ACHN (cell line): ENCODE results near the gene NCAPG2.
"Not testable (repeated sequence)": the region's sequence is repeated elsewhere in the genome, so short reads cannot be mapped to it uniquely, and the experiment has no call there.

Experiments used
- DNase-seq: peaks from one replicate; pipeline ENCODE4 v3.0.0-alpha.2; 2015
- in situ Hi-C: cut with HindIII; loops from 2 replicates; pipeline ENCODE4 v1.10.0; 2017; ENCODE audit warnings: low sequenced_read_pairs, low pct_ligation_motif_present, low pct_unique_long_range_greater_than_20kb

Gene NCAPG2

DNA sequence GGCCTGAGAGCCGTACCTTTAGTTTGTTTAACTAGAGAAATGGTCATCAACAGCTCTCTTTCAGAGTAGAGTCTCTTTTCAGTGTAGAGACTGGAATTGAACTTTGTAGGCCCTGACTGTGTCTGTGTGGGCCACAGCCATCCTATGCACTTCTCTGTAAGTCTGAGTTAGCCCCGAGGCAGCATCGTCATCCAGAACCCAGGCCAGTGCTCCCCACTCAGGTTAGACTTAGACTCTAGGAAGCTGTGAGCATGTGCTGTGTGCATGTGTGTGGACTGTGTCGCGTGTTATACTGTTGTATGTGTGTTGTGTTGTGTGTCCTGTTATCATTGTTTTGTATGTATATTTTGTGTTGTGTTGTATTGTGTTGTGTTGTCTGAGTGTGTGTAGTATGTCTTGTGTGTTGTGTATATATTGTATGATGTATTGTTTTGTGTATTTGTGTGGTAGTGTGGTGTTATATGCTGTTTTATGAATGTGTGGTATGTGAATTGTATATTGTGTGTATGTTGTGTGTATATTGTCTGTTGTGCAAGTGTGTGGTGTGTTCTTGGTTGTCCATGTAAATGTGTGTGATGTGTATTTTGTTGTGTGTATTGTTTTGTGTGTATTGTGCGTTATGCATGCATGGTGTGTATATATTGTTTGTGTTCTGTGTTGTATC, 18.1 kb upstream of the NCAPG2 start:
- no peak for DNase-seq
- in situ Hi-C loops, result no loop called here

DNA sequence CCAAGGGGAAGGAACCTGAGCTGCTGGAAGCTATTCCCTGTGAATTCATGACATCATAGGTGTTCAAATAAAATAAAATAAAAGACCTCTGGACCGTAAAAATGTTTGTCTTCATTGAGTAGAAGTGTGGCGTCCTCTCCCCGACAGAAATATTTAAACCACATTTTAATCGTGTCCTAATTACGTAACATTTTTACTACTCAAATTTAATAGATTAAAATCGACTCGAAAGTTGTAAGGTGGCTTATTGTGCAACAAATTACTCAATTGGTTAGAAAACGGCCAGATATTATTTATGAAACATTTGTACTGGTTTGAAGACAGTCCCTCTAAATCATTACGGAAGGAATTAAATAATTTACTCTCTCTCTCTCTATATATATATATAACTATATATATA, 15.5 kb upstream of the NCAPG2 start:
- in situ Hi-C loops, result no loop called here
- no peak for DNase-seq

DNA sequence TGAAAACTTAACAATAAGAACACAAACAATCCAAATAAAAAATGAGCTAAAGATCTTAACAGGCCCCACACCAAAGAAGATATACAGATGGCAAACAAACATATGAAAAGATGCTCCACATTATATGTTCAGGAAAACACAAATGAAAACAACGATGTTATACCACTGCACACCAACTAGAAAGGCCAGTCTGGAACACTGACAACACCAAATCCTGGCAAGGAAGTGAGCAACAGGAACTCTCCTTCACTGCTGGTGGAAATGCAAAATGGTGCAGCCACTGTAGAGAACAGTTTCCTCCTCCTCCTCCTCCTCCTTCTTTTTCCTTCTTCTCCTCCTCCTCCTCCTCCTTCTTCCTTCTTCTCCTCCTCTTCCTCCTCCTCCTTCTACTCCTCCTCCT, 12.2 kb upstream of the NCAPG2 start:
- no peak for DNase-seq
- in situ Hi-C loops, result no loop called here

DNA sequence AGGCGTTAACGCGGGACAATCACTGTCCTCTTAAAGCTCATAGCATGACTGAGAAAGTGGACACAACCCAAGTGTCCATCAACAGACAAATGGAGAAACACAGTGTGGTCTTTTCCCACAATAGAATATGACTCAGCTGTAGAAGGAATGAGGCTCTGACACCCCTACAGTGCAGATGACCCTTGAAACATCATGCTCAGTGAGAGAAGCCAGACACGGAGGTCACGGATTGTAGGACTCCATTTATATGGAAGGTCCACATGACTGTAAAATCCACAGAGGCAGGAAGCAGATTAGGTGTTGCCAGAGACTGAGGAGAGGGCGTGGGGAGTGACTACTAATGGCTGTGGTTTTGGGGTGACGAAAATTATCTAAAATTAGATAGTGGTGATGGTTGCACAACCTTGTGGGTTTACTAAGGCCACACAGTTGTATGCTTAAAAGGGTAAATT, 6.1 kb upstream of the NCAPG2 start:
- in situ Hi-C loops, result no loop called here
- DNase-seq, result no peak

DNA sequence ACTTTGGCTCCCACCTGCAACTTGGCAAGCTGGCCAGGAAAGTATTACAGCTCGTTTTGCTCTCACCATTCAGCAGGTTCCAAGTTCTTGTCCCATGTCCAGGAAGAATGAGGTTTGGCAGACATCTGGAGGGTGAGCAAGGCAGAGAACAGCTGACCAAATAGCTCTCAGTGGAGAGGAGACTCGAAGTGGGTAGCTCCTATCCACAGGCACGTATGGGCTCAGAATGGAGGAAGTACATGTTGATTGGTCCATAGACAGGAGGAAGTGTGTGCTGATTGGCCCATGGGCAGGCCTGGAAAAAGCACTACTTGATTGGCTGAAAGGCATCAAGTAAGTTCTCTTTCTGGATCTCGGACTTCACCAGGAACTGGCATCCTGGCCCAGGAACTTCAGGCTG, 3.0 kb upstream of the NCAPG2 start:
- DNase-seq, result no peak
- in situ Hi-C loops, result no loop called here

DNA sequence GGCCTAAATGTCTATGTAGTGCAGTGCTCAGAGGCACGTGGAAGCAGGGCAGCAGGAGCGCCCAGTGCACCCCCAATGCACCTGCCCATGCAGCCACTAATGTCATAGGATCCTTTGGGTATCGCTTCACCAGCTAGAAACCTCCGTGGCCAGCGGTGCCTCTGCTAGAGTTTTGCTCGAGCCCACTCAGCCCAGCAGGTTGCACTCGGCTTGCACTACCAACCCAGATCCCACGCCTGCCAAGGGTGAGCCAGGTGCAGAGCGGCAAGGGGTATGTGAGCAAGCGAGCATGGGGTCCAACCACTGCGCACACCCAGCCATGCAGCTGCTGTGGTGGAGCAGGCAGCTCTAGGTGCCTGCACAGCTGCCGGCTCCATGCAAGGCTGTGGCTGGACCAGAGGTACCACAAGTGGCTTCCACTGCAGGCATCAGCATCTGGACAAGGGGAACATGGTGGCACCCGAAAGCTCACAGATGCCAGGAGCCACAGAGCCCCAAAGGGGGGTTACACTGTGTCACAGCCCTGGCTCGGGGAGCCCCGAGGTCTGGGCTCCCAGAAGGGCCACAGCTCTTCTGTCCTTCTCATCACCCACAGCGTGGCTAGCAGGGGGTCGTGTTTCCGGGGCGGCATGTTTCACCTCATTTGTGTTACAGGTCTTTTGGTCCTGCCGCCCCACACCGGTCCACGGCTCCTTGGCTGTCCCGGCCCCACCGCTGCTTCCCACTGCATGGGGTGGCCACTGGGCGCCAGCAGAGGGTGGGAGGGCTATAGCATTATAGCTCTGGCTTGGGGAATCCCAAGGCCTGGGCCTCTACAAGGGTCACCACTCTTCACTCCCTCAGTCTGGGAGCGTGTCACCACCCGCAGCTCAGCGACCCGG, 2.3 kb upstream of the NCAPG2 start:
- in situ Hi-C loops, result no loop called here
- DNase-seq, result no peak

- in situ Hi-C loops, result no loop called here
- DNase-seq, result no peak
These were observed 1.7 kb upstream of the NCAPG2 start for GRCh38 chr7:158706273-158706704.

- DNase-seq, result peak; percentile 44
- in situ Hi-C loops, result no loop called here
These were observed 738 bp upstream of the NCAPG2 start for GRCh38 chr7:158705234-158705850.

DNA sequence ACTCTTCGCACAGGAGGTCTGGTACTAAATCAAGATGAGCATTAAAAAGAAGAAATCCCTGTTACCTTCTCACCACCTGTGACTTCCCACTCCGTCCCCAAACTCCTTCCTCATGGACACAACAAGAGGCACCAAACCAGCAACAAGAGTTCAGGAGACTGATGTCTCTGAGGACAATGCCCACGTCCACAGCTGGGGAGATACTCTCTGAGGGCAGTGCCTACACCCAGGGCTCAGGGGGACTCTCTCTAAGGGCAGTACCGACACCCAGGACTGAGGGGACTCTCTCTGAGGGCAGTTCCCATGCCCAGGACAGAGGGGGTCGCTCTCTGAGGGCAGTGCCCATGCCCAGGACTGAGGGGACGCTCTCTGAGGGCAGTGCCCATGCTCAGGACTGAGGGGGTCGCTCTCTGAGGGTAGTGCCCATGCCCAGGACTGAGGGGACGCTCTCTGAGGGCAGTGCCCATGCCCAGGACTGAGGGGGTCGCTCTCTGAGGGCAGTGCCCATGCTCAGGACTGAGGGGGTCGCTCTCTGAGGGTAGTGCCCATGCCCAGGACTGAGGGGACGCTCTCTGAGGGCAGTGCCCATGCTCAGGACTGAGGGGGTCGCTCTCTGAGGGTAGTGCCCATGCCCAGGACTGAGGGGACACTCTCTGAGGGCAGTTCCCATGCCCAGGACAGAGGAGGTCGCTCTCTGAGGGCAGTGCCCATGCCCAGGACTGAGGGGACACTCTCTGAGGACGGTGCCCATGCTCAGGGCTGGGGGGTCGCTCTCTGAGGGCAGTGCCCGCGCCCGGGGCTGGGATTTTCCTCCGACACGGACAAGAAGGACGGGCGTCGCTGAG, 703 bp downstream of the NCAPG2 start:
- DNase-seq, in situ Hi-C loops: not testable (repeated sequence)

DNA sequence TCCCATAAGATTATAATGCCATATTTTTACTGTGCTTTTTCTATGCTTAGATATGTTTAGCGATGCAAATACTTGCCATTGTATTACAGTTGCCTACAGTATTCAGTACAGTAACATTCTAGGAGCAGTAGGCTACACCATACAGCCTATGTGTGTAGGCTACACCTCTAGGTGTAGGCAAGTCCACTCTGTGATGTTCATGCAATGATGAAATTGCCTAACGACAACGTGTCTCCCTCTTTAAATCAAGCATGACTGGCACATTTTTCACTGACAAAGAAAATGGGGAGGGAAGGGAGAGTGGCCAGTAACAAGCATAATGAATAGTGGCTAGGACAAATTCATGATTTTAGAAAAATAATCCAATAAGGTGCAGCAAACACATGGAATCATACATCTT, 1.7 kb downstream of the NCAPG2 start:
- no peak for DNase-seq
- in situ Hi-C loops, result no loop called here

DNA sequence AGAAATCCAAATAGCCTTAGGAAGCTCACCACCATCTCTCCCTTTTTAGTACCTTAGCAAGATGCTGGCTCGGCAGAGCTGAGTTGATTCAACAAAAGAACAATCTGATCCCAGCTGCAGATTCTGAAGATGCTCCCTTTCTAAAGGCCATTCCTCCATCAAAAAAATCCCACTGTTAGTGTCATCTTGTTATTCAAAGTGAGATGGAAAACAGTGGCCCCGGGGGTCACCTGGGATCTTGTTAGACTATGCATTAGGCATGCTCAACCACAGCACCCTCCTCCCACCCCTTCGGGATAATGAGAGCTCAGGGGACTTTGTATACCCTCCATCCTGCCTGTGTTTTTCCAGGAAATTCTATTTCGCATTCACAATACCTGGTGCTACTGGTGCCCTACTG, 2.4 kb downstream of the NCAPG2 start:
- in situ Hi-C loops, result no loop called here
- DNase-seq, result no peak

- in situ Hi-C loops, result no loop called here
- DNase-seq, result no peak
These were observed 4.6 kb downstream of the NCAPG2 start for GRCh38 chr7:158700008-158700407.

DNA sequence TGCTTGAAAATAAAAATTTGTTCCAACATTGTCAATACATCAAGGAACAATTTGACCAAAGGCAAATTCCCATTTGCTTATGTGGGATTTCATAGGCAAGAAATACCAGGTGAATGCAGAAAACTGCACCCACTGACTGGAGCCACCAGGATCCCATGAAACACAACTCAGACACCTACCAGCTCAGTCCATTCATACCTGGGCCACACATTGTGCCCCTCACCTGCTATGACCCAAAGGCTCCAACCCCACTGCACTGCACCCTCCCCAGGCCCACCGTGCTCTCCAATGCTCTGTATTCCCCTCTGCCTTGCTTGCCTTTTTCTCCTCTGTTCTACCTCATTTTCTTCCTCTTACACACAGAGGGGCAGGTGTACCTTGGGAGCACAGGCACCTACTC, 5.3 kb downstream of the NCAPG2 start:
- in situ Hi-C loops, result no loop called here
- DNase-seq, result no peak

GRCh38 chr7:158698657-158699195, 5.9 kb downstream of the NCAPG2 start:
- in situ Hi-C loops, result no loop called here
- DNase-seq, result no peak

DNA sequence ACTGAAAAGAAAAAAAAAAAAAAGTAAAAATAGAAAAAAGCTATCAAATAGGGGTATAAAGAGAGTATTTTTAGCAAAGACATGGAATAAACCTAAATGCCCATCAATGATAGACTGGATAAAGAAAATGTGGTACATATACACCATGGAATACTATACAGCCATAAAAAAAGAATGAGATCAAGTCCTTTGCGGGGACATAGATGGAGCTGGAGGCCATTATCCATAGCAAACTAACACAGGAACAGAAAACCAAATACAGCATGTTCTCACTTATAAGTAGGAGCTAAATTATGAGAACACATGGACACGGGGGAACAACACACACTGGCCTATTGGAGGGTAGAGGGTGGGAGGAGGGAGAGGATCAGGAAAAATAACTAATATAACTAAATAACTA, 7.0 kb downstream of the NCAPG2 start:
- in situ Hi-C loops, DNase-seq: not testable (repeated sequence)

DNA sequence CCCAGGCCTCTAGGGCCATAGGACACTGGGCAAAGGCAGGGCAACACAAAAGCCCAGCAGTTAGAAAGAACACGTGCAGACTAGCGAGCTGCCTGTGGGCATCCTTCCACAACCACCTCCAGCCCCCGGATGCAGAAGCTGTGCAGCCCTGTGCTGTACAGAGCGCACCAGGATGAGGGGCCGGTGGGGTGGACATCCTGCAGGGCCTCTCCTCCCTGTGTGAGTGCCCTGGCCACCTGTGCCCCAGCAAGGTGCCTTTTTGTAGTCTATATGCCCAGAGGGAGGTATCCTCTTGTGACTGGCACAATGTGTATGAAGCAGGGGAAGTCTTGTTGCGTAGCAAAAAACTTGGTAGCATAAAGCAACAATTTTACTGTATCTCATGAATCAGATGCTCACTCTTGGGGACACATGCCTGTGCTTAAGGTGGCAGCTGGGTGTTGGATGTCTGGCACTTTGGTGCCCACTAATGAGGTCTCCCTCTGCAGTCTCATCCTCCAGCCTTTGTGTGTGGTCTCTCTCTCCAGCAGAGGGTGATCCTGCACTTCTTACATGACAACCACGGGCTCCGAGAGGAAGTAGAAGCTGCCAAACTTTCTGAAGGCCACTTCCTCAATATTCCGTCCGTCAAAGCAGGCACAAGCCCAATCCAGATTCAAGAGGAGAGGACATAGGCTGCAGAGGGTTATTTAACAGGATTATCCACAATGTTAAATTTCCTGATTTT, 8.7 kb downstream of the NCAPG2 start:
- in situ Hi-C loops, result no loop called here

GRCh38 chr7:158695056-158695455, 9.5 kb downstream of the NCAPG2 start:
- in situ Hi-C loops, result no loop called here

More for the DNA sequence above, 8.7 kb downstream of the NCAPG2 start:
- DNase-seq, result peak; percentile 71

GRCh38 chr7:158694650-158695049, 10.0 kb downstream of the NCAPG2 start:
- DNase-seq, result no peak
- in situ Hi-C loops, result no loop called here

More at GRCh38 chr7:158695056-158695455, 9.5 kb downstream of the NCAPG2 start:
- no peak for DNase-seq
